ENCODE measurements around the gene SEBOX.

The SEBOX gene

DNA sequence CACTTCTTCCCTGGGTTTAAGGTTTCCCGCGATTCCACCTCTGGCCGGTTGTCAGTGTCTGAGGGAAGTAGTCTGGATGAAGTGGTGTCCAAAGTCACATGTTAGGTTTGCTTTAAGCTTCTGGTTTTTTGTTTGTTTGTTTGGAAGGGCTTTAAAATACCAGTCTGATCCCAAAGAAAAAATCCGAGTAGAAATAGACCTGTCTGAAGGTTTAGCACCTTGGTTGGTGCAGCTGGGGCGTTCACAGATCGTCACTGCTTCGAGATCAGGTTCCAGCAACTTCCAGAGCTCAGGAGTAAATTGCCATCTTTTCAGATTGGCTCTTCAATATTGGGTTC is 45.4 kb downstream of the SEBOX start:
- no peak for TF ChIP-seq ZBTB7A (IDR thresholded peaks at IDR 0.05; ENCODE audit: low read depth)
- TF ChIP-seq, protein P1, sequence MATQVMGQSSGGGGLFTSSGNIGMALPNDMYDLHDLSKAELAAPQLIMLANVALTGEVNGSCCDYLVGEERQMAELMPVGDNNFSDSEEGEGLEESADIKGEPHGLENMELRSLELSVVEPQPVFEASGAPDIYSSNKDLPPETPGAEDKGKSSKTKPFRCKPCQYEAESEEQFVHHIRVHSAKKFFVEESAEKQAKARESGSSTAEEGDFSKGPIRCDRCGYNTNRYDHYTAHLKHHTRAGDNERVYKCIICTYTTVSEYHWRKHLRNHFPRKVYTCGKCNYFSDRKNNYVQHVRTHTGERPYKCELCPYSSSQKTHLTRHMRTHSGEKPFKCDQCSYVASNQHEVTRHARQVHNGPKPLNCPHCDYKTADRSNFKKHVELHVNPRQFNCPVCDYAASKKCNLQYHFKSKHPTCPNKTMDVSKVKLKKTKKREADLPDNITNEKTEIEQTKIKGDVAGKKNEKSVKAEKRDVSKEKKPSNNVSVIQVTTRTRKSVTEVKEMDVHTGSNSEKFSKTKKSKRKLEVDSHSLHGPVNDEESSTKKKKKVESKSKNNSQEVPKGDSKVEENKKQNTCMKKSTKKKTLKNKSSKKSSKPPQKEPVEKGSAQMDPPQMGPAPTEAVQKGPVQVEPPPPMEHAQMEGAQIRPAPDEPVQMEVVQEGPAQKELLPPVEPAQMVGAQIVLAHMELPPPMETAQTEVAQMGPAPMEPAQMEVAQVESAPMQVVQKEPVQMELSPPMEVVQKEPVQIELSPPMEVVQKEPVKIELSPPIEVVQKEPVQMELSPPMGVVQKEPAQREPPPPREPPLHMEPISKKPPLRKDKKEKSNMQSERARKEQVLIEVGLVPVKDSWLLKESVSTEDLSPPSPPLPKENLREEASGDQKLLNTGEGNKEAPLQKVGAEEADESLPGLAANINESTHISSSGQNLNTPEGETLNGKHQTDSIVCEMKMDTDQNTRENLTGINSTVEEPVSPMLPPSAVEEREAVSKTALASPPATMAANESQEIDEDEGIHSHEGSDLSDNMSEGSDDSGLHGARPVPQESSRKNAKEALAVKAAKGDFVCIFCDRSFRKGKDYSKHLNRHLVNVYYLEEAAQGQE (IDR thresholded peaks at IDR 0.05; ENCODE audit: low read depth), result no peak
- no peak for TF ChIP-seq RAD21 (IDR thresholded peaks at IDR 0.05; ENCODE audit: low read depth)
- TF ChIP-seq, protein P2, sequence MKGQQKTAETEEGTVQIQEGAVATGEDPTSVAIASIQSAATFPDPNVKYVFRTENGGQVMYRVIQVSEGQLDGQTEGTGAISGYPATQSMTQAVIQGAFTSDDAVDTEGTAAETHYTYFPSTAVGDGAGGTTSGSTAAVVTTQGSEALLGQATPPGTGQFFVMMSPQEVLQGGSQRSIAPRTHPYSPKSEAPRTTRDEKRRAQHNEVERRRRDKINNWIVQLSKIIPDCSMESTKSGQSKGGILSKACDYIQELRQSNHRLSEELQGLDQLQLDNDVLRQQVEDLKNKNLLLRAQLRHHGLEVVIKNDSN (IDR thresholded peaks at IDR 0.05), result no peak
- TF ChIP-seq CREB1 (IDR thresholded peaks at IDR 0.05; ENCODE audit: low read depth), result no peak
- TF ChIP-seq CEBPB (IDR thresholded peaks at IDR 0.05), result no peak
- TF ChIP-seq EGR1 (IDR thresholded peaks at IDR 0.05), result no peak
- TF ChIP-seq FOXM1 (IDR thresholded peaks at IDR 0.05; ENCODE audit: borderline replicate concordance, low read depth), result no peak
- no peak for TF ChIP-seq NFIC (IDR thresholded peaks at IDR 0.05)
- no peak for TF ChIP-seq TEAD4 (IDR thresholded peaks at IDR 0.05)
- TF ChIP-seq, protein P3, sequence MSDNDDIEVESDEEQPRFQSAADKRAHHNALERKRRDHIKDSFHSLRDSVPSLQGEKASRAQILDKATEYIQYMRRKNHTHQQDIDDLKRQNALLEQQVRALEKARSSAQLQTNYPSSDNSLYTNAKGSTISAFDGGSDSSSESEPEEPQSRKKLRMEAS (IDR thresholded peaks at IDR 0.05), result no peak
- no peak for TF ChIP-seq YY1 (IDR thresholded peaks at IDR 0.05; ENCODE audit: low read depth)
- no peak for TF ChIP-seq TAF1 (IDR thresholded peaks at IDR 0.05; ENCODE audit: low read depth)
- no peak for TF ChIP-seq TCF12 (IDR thresholded peaks at IDR 0.05; ENCODE audit: low read depth)
- no peak for TF ChIP-seq EP300 (IDR thresholded peaks at IDR 0.05; ENCODE audit: borderline replicate concordance)

DNA sequence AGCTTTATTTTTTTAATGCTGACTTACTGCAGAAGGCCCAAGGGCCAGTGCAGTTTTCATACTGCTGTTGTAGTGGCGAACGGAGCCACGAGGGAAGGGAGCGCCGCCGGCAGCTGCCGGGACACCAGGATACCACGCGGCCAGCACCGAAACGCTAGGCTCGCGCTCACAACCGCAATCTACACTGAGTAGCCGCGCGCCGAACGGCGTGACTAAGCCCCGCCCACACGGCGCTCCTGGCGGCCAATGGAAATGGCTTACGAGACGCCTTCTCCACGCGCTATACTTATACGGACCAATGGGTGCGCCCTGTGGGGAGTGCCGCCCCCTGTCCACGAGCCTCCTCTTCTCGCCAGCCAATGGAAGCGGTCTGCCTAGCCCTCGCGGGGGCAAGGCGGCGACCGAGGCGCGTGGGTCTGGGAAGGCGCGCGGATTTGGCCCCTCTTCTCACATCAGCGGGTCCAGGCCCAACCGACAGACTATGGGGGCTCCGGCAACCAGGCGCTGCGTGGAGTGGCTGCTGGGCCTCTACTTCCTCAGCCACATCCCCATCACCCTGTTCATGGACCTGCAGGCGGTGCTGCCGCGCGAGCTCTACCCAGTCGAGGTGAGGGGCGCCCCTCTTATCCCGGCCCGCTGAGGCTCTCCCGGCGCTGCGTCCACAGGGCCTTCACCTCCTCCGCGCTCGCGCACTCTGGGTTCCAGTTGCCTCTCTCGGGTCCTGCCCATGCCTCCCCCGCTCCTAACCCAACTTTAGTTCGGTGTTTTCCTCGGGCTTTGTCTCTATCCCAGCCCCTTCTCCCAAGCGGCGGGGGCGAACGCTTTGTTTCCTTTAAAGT is 46.0 kb downstream of the SEBOX start, which contains the start of gene TMEM97:
Gene TMEM97, plus strand, starts transcription at position 442 of the 839 bp plus-strand sequence. Its CDS starts 40 bp downstream, at position 482.
- TF ChIP-seq YY1 (IDR thresholded peaks at IDR 0.05; ENCODE audit: low read depth) (no peak; the same call in 1 of the 2 replicates), RAD21 (IDR thresholded peaks at IDR 0.05; ENCODE audit: low read depth) (no peak), TCF12 (IDR thresholded peaks at IDR 0.05; ENCODE audit: low read depth) (0 out of 2 replicates have a peak, but pooled peaks have one; percentile 13), NFIC (IDR thresholded peaks at IDR 0.05) (no peak), TEAD4 (IDR thresholded peaks at IDR 0.05) (peak; percentile 31), EP300 (IDR thresholded peaks at IDR 0.05; ENCODE audit: borderline replicate concordance) (no peak; the same call in 1 of the 2 replicates), EGR1 (IDR thresholded peaks at IDR 0.05) (no peak), ZBTB7A (IDR thresholded peaks at IDR 0.05; ENCODE audit: low read depth) (peak; percentile 86), CREB1 (IDR thresholded peaks at IDR 0.05; ENCODE audit: low read depth) (peak; percentile 71), CEBPB (IDR thresholded peaks at IDR 0.05) (no peak), TAF1 (IDR thresholded peaks at IDR 0.05; ENCODE audit: low read depth) (peak; percentile 78), FOXM1 (IDR thresholded peaks at IDR 0.05; ENCODE audit: borderline replicate concordance, low read depth) (no peak)
- TF ChIP-seq, protein P2 (IDR thresholded peaks at IDR 0.05), result no peak
- TF ChIP-seq, protein P1 (IDR thresholded peaks at IDR 0.05; ENCODE audit: low read depth), result no peak
- TF ChIP-seq, protein P3 (IDR thresholded peaks at IDR 0.05), result peak; percentile 97

DNA sequence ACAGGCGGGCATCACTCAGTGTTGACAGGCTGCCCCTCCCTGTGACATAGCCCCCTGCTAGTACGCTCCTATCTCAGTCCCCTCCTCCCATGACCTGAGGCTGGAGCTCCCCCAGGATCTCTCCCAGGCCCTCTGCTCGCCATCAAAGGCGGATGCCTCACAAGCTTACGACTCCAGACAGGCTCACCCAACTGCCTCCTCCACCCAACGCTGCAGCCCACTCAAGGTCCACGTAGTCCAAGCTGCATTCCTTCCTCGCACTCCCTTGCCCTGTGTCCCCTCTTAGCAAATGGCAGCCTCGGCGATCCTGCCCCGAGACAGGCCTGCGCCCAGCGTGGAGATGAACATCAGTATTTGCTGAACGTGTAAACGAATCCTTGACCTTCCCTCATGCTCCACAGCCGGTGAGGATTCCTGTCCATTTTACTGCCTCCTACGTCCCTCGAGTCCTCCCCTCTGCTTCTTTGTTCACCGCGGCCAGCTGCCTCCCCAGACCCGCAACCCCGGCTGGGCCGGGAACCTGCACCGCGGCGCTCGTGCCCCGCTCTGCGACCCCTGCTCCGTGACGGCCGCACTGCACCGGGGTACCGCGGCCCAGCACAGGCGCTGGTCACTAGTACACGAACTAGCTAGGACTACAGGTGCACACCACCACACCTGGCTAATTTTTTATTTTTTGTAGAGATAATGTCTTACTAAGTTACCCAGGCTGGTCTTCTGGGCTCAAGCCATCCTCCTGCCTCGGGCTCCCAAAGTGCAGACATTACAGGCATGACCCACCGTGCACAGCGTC is 46.8 kb downstream of the SEBOX start:
- no peak for TF ChIP-seq TEAD4 (IDR thresholded peaks at IDR 0.05)
- no peak for TF ChIP-seq YY1 (IDR thresholded peaks at IDR 0.05; ENCODE audit: low read depth)
- TF ChIP-seq CREB1 (IDR thresholded peaks at IDR 0.05; ENCODE audit: low read depth), result no peak
- TF ChIP-seq ZBTB7A (IDR thresholded peaks at IDR 0.05; ENCODE audit: low read depth), result peak; percentile 72; the same call in 1 of the 2 replicates
- no peak for TF ChIP-seq EP300 (IDR thresholded peaks at IDR 0.05; ENCODE audit: borderline replicate concordance)
- TF ChIP-seq RAD21 (IDR thresholded peaks at IDR 0.05; ENCODE audit: low read depth), result peak; percentile 48; the same call in 1 of the 2 replicates
- TF ChIP-seq, protein P3 (IDR thresholded peaks at IDR 0.05), result 0 out of 2 replicates have a peak, but pooled peaks have one; percentile 27

DNA sequence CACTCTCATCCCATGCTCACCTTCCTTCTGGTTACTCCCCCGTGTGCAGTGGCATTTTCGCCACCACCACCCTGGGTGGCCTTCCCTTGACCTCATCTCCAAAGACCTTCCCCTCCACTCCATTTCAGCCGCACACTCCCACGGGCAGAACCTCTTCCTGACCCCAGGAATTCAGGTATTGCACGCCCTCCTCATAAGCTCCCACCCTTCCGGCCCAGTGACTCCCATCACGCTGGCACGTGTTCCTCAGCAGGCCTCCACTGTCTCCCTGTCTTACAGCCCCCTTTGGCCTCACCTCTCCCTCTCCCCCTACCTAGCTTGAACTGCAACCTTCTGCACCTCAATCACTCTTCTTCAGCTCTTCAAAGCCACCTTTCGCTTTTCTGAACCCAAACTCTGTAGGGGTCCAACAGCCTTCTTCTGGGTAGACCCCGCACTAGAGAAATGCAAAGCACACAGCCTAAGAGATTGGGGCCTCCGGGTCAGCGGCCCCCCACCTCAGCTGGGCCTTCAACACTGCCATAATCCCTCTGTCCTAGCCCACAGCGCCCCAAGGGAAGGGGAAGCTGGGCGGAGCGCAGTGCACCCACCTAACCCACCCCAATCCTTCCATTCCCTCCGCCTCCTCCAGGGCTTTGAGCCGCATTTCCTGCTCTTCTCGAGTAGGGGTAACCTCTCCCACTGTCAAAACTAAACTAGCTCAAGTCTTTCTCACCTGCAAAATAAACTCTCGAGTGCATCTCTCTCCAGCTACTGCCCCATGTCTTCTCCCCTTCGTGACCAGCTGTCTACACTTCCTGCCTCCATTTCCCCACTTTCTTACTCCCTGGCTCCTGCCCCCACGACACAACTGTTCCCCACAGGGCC is 47.7 kb downstream of the SEBOX start:
- no peak for TF ChIP-seq TCF12 (IDR thresholded peaks at IDR 0.05; ENCODE audit: low read depth)
- no peak for TF ChIP-seq ZBTB7A (IDR thresholded peaks at IDR 0.05; ENCODE audit: low read depth)
- TF ChIP-seq TEAD4 (IDR thresholded peaks at IDR 0.05), result no peak
- no peak for TF ChIP-seq NFIC (IDR thresholded peaks at IDR 0.05)
- TF ChIP-seq FOXM1 (IDR thresholded peaks at IDR 0.05; ENCODE audit: borderline replicate concordance, low read depth), result no peak
- TF ChIP-seq, protein P2 (IDR thresholded peaks at IDR 0.05), result no peak
- TF ChIP-seq, protein P1 (IDR thresholded peaks at IDR 0.05; ENCODE audit: low read depth), result no peak
- no peak for TF ChIP-seq EGR1 (IDR thresholded peaks at IDR 0.05)
- no peak for TF ChIP-seq YY1 (IDR thresholded peaks at IDR 0.05; ENCODE audit: low read depth)
- TF ChIP-seq CREB1 (IDR thresholded peaks at IDR 0.05; ENCODE audit: low read depth), result no peak
- no peak for TF ChIP-seq TAF1 (IDR thresholded peaks at IDR 0.05; ENCODE audit: low read depth)
- TF ChIP-seq RAD21 (IDR thresholded peaks at IDR 0.05; ENCODE audit: low read depth), result no peak
- no peak for TF ChIP-seq EP300 (IDR thresholded peaks at IDR 0.05; ENCODE audit: borderline replicate concordance)
- no peak for TF ChIP-seq CEBPB (IDR thresholded peaks at IDR 0.05)
- TF ChIP-seq, protein P3 (IDR thresholded peaks at IDR 0.05), result no peak
